ENCODE measurements around the gene CERS4.
"Not testable (repeated sequence)": the region's sequence is repeated elsewhere in the genome, so short reads cannot be mapped to it uniquely, and the experiment has no call there.

The CERS4 gene

DNA sequence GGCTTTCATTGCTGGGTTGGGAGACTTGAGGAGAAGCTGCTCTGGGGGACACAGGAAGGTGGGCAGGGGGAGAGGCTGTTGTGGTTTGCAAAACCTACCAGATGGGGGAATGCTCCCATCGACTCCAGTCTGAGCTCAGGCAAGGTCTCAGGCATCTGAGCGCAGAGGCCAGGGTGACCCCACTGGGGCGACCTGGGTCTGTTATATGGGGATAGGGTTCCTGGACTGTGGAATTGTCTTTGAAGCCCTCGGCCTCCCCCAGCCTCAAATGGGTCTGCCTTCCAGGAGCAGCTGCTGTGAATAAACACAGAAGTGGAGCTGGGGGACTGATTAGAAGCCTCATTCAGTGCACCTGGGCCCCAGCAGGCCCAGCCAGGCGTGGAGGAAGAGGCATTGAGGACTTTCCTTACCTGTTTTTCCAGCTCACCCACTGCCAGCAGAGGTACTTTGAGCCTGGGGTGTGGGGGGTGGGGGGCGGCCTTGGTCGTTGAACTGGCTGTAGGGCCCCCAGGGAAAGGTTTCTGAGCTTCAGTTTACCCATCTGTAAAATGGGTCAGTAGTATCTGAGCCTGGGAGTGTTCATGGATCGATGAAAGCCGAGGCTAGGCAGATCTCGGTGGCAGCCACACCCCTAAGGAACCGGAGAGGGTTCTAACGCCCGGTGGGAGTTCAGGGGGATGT, 1.4 kb downstream of the CERS4 start:
- DNase-seq = no peak

DNA sequence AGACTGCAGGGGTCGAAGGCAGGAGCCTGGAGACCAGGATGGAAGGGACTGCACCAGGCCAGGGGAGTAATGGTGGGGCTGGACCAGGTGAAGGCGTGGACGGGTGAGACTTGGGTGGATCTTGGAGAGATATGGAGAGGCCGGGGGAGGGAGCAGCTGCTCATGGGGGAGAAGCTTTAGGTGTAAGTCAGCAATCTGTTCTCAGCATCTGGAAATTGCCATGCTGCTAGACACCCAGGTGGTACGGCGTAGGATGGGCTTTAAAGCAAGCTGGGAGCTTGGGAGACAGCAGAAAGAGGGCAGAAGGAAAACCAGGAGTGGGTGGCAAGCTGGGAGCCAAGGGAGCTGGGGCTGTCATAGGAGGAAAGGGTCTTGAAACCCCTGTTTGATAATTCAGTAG, 3.0 kb downstream of the CERS4 start:
- no peak for DNase-seq

DNA sequence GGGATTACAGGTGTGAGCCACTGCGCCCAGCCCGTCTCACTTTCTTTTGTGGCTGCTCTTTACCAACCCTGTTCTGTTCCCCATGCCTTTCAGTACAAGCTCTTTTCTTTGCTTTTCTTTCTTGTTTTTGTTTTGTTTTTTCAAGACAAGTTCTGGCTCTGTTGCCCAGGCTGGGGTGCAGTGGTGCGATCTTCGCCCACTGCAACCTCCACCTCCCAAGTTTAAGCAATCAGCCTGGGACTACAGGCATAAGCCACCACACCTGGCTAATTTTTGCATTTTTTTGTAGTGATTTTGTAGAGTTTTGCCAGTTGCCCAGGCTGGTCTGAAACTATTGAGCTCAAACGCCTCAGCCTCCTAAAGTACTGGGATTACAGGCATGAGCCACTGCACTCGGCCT, 3.7 kb downstream of the CERS4 start:
- no peak for DNase-seq

DNA sequence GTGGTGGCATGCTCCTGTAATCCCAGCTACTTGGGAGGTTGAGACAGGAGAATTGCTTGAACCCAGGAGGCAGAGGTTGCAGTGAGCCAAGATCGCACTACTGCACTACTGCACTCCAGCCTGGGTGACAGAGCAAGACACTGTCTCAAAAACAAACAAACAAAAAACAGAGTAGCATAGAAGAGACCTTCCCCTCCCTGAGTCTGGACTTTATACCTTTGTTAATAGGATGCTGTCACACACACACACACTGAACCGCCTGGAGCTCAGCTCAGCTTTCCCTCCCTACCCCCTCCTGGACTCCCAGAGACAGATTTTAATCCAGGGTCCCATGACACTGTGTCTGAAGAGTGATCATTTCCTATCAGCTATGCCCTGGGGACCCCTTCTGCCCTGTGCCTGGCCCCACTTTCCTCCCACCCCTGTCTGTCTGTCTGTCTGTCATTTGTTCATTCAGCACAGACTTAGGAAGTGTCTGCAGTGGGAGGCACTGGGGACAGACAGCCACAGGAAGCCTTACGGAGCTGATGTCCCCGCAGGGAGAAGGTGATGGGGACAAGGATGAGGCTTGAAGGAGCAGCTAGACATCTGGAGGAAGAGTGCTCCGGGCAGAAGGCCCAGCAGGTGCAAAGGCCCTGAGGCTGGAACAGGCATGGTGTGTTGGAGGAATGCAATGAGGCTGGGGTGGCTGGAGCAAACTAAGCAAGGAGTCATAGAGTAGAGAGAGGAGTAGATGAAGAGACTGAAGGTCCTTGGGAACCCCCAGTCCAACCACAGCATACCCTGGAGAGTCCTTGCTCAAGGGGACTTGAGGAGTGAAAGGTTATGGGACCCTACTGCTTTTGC, 4.9 kb downstream of the CERS4 start:
- DNase-seq = no peak

DNA sequence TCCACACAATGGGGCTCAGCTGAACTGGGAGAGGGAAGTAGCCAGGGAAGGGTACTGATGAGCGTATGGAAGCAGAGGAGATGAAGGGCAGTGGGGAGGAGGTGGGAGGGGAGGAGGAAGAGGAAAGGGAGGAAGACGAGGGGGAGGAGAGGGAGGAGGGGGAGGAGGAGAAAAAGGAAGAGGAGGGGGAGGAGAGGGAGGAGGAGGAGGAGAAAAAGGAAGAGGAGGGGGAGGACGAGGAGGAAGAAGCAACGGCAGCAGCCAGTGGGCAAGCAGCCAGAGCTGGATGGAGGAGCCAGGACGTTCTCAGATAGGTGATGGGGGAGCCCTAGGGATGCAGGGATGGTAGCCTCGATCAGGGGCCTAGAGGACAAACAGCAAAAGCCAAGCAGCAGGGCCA, 5.6 kb downstream of the CERS4 start:
- DNase-seq = no peak

DNA sequence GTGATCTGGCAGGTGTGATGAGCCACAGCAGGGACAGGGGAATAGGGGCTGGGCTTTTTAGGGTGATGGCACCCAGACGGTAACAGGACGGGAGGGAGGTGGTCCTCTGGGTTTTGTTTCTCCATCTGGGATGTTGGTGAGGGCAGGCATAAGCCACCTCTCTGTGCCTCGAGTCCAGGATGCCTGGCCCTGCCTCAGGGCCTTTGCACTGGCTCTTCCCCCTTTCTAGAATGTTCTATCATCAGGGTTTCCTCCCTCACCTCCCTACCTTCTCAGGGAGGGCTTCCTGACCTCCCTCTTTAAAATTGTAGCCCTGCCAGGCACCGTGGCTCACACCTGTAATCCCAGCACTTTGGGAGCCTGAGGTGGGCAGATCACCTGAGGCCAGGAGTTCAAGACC, 6.6 kb downstream of the CERS4 start:
- no peak for DNase-seq

DNA sequence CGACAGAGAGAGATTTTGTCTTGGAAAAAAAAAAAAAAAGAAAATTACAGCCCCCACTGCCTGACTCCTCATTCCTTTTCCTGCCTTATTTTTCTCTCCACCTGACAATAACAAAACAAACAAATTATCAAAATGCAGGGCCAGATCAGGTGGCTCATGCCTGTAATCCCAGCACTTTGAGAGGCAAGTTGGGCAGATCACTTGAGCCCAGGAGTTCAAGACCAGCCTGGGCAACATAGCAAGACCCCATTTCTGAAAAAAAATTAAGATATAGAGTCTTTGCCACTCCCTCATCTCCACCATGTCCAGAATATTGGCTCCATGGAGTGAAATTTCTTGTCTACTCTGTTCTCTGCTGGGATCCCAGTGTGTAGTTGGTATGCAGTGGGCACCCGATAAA, 7.2 kb downstream of the CERS4 start:
- DNase-seq = no peak

DNA sequence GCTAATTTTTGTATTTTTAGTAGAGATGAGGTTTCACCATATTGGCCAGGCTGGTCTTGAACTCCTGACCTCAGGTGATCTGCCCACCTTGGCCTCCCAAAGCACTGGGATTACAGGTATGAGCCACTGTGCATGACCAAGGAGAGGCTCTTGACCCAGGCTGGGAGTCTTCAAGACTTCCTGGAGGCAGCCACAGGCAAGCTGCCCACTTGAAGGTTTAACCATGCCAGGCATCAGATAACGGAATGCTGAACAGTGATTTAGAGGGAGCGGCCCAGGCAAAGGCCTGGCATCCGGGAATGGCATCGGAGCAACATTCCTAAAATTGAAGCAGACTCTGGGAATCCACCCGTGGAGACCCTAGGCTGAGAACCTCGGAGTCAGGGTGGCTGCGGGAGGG, 9.0 kb downstream of the CERS4 start:
- DNase-seq = not testable (repeated sequence)

DNA sequence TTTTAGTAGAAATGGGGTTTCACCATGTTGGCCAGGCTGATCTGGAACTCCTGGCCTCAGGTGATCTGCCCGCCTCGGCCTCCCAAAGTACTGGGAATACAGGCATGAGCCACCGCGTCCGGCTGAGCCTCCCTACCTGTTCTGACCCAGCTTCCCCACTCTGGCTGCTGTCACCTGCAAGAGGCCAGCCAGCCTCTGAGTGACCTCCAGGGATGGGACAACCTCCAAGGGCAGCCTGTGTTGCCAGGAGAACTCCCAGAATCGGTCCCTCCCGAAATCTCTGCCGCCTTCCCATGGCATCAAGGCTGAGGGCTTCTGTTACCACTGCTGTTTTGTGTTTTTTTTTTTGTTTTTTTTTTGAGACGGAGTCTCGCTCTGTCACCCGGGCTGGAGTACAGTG, 11.3 kb downstream of the CERS4 start:
- DNase-seq = no peak

DNA sequence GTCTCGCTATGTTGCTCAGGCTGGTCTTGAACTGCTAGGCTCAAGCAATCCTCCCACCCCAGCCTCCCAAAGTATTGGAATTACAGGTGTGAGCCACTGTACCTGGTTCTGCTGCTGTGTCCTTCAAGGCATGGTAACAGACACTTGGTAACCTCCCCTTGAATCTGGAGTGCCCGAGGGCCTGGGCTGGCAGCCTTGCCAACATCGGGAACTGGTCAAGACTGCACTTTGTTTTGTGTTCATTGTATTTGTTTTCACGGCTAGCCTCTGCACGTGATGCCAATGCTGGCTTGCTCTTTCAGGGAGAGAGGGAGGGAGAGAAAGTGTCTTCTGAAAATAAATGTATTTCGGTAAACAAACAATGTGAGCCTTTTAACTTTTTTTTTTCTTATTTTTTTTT, 12.0 kb downstream of the CERS4 start:
- no peak for DNase-seq

DNA sequence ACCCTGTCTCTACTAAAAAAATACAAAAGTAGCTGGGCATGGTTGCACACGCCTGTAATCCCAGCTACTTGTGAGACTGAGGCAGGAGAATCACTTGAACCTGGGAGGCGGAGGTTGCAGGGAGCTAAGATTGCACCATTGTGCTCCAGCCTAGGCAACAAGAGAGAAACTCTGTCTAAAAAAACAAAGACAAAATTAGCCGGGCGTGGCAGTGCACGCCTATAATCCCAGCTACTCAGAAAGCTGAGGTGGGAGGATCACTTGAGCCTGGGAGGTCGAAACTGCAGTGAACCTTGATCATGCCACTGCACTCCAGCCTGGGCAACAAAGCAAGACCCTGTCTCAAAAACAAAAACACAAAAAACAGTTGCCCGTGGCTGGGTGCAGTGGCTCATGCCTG, 14.3 kb downstream of the CERS4 start:
- not testable (repeated sequence) for DNase-seq

DNA sequence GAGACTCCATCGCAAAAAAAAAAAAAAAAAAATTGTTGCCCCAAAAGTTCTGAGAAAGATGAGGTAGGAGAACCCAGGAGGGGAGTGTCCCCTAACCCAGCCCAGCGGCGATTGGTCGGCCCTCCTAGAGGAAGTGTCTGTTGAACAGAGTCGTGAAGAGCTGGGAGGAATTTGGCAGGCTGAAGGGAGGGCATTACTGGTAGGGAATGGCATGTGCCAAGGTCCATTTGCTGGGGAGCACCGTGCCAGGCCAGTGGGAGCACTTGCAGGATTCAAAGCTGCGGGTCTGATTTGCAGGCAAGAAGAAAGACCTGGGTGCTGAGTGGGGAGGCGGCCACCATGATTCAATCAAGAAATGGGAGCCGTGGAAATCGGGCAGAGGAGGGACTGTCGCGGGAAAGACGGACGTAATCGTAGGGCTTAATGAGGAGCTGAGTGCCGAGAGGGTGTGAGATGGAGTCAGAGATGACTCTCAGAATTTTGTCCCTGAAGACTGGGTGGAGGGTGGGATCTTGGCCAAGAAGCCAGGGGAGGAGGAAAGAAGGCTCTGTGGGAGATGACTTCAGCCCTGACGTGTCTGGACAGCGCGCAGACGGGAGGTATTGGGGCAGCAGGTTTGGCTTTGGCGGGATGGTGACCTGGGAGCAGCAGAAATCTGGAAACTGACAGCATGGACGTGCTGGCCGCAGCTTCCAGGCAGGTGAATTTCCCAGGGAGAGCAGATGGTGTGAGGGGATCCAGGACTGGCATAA, 15.4 kb downstream of the CERS4 start:
- no peak for DNase-seq

DNA sequence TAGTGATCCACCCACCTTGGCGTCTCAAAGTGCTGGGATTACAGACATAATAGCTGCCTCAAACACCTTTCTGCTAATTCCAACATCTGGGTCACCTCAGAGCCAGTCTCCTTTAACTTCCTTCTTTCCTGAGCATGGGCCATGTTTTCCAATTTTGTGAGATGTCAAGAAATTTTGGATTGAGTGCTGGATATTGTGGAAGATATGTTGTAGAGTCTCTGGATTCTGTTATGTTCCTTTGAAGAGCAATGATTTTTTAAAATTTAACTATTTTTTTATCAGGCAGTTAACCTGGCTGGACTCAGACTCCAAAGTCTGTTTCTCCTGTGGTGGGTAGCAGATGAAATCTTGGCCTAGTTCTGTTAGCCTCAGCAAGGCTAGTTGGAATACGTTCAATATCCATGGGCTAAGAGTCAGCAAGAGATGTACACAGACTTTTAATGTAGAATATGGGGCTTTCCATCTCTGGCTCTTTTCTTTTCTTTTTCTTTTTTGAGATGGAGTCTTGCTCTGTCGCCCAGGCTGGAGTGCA, 22.0 kb downstream of the CERS4 start:
- no peak for DNase-seq

DNA sequence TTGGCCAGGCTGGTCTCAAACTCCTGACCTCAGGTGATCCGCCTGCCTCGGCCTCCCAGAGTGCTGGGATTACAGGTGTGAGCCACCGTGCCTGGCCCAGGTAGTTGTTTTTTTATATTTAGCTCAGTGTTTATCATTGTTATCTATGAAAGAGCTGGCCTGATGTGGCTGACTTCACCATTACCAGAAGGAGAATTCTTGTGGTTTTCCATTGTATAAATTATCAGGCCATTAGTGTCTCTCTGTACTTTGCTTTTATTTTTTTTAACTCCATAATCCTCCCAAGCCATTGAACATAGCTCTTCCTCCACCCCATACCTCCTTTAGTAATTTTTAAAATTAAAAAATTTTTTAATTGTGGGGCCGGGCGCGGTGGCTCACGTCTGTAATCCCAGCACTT, 24.2 kb downstream of the CERS4 start:
- no peak for DNase-seq

DNA sequence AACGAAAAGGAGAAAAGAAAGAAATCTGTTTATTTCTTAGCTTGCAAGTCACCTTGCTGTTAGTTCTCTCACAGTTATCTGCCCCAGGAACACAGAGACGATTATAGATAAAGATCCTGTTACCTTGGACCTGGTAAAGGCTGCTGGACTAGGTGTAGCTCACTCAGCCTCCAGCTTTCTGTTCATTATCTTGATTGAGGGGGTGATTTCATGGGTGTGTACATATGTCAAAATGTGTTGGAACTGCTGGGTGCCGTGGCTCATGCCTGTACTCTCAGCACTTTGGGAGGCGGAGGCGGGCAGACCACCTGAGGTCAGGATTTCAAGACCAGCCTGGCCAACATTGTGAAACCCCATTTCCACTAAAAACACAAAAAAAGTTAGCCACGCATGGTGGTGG, 27.9 kb downstream of the CERS4 start:
- DNase-seq = no peak

DNA sequence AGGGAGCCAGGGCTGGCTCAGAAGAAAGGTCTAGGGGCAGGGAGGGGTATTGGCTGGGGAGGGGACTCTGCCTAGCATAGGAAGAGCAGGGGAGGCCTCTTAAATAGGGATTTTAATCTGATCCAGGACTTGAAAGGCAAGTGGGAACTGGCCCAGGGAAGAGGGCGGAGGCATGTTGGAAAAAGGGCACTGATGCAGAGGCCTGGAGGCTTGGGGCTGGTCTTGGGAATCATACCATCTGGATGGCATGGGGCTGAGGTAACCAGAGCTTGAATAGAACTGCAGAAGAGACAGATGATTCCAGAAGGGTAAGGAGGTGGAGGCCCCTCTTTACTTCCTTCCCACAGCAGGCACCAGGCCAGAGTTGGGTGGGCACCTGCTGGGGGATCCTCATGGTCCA, 29.1 kb downstream of the CERS4 start:
- DNase-seq = no peak

DNA sequence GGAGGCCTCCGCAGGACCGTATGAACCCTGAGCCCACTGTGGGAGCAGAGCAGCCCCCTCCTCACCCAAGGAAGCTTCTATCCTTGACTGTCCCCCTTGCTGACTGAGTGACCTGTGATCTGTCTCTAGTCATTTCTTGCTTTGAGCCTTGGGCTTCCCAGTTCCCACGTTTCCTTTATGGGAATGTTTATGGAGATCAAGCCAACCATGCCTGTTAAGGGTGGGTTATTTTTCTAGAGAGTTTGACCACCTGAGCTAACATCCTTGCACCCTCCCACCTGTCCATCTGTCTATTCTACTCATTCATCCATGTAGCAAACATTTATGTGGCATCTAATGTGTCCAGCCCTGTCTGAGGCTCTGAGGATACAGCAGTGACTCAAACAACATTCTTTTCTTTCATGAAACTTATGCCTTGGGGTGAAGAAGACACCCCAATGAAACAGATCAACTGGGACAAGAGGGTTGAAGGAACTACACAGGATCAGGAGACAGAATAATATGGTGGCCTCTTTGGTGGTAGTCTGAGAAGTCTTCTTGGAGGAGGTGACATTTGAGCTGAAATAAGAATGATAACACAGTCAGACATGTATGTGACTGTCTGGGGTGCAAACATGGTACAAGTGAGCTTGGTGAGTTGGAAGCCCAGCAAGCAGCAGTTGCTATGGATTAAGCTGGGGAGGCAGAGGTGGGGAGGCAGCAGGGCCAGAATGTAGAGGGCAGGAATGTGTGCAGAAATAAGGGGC, 30.5 kb downstream of the CERS4 start:
- no peak for DNase-seq

DNA sequence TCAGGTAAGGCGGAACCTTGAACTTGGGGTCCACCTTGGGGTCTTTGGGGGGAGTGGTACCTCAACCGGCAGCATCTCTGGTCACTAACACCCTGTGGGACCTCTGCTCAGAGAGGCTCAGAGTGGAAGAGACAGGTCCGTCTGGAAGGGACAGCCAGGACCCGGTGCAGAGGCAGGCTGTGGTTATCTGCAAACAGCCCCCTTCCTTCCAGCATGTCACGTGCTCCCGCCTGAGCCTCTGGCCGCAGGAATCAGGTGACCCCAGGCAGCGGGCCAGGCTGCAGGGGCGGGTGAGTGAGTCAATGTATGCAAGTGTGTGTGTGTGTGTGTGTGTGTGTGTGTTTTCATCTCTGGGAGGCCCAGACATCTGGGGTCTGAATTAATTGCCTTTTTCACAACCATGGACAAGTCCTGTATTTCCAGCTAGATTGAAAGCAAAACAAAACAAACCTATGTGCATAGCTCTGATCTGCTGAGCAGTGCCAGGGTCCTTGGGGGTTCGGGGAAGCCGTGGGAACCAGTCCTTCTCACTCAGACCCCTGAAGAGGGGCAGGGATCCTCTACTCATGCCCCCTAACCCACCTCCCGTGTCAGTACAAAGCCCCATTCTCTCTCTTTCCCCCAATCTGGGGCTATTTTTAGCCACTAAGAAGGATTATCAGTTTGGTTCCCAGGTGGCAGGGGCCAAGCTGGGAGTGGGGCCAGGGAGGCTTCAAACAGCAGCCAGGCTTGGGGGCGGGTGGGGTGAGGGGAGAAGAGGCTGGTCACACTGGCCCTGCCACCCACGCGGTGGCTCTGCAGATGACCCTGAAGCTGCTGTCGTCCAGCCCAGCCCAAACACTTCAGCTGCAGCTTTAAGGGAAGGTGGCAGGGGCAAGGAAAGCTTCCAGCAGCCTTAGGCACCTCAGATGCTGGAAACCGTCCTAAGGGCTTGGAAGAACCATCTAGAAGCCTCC, 31.4 kb downstream of the CERS4 start:
- peak; percentile 85 for DNase-seq

DNA sequence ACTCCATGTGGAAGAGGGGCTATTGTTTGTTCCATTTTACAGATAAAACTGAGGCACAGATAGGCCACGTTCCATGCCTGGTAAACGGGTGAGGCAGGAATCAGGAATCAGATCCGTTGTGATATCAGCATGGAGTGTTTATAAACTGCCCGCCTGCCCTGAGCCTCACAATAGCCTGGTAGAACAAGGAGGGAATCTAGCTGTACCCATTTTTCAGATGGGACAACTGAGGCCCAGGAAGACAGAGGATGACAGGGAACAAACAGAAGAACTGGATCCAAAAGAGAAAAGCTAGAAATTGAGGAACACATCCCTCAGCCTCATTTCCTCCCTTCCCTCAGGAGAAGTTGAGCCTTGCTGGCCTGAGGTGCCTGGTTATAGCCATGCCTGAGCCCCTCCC, 32.5 kb downstream of the CERS4 start:
- no peak for DNase-seq

DNA sequence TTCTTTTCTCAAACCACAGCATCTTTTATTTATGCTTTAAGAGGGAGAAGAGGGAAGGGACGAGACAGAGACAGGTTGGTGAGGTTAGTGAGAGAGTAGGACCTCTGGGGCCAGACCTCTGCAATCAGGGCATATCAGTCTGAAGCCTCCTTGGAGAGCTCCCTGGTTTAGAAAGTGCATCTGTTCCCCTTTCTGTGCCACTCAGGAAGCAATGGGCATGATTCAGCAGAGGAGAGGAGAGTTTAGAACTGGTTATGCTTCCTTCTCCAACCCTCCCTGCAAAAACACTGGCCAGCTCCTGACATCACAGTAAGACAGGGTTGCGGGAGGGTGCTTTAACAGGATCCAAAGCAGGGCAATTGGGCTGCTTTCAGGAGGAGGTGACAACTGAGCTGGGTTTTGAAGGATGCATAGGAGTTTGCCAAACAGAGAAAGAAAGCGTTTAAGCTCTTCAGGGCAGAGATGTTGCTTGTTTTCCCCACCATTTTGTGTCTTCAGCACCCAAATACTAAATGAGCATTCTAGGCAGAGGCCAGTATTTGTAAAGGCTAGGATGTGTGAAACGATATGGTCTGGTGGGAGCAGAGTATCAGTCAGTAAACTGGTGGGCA, 33.1 kb downstream of the CERS4 start:
- DNase-seq = peak; percentile 67

DNA sequence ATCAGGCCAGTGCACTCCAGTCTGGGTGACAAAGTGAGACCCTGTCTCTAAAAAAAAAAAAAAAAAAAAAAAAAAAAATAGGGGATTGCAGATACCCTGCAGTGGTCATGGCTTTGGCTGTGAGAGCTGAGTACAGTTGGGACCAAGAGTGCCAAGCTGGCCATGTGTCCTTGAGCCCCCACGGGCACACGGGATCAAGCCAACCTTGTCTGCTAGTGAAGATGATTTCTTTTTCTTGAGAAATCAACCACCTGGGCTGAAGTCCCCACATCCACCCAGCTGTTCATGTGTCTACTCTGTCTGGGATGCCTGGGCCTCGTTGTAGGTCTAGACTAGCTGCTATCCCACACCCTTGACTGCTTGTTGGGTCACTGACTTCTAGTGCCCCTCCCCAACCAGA, 34.0 kb downstream of the CERS4 start:
- DNase-seq = no peak
